ENCODE data around the gene FOXC1. TPM values are rescaled to one million over a fixed set of nuclear protein-coding genes. Genes with fewer than 3 reads are reported as not detected.

FOXC1 gene
- polyA plus RNA-seq, 1 donor from 2014 or later: 0.09 TPM

- no peaks in the 10 kb centered on the region for H3K9me2 ChIP-seq (ENCODE audit: insufficient read depth, low read length)
- H3K79me2 ChIP-seq (replicated peaks; ENCODE audit: insufficient read depth, low read length): no peaks in the 10 kb centered on the region
- no peaks in the 10 kb centered on the region for H3K27me3 ChIP-seq (ENCODE audit: insufficient read depth, low read depth, low read length)
- TF ChIP-seq SMC3 (conservative IDR thresholded peaks at IDR 0.05; ENCODE audit: poor library complexity) (no peak), EZH2 (IDR thresholded peaks at IDR 0.05; ENCODE audit: borderline replicate concordance, insufficient read depth, low read length, poor library complexity, severe bottlenecking) (no peak), RAD21 (conservative IDR thresholded peaks at IDR 0.05) (no peak), POLR2AphosphoS5 (IDR thresholded peaks at IDR 0.05) (no peak), EP300 (conservative IDR thresholded peaks at IDR 0.05; ENCODE audit: poor library complexity, severe bottlenecking) (no peak), CTCF (IDR thresholded peaks at IDR 0.05; ENCODE audit: poor library complexity, severe bottlenecking) (no peak), TAF1 (IDR thresholded peaks at IDR 0.05; ENCODE audit: low read depth) (no peak), REST (IDR thresholded peaks at IDR 0.05; ENCODE audit: borderline replicate concordance) (no peak)
- no peaks in the 10 kb centered on the region for H4K20me1 ChIP-seq (ENCODE audit: insufficient read depth)
- H3K4me3 ChIP-seq (ENCODE audit: low read length): no peak overlapping the region
- H3K9ac ChIP-seq (ENCODE audit: low read length): no peak overlapping the region
- H2AFZ ChIP-seq (ENCODE audit: low read depth, low read length): no peak overlapping the region
- no peaks in the 10 kb centered on the region for H3F3A ChIP-seq (ENCODE audit: insufficient read depth, low read length, poor library complexity, severe bottlenecking)
- H3K27ac ChIP-seq (ENCODE audit: low read length): no peak overlapping the region
- no peaks in the 10 kb centered on the region for H3K36me3 ChIP-seq (ENCODE audit: insufficient read depth, low read length)
- no peak overlapping the region for H3K4me2 ChIP-seq (ENCODE audit: low read length)
- no peaks in the 10 kb centered on the region for H3K9me3 ChIP-seq (ENCODE audit: low read length)
These were observed 34.3 kb upstream of the FOXC1 start for GRCh38 chr6:1575210-1576041.

- no peak for TF ChIP-seq TAF1 (IDR thresholded peaks at IDR 0.05; ENCODE audit: low read depth)
- TF ChIP-seq RAD21 (conservative IDR thresholded peaks at IDR 0.05): no peak
- no peak for TF ChIP-seq MXI1 (conservative IDR thresholded peaks at IDR 0.05; ENCODE audit: poor library complexity, severe bottlenecking)
- TF ChIP-seq EZH2 (IDR thresholded peaks at IDR 0.05; ENCODE audit: borderline replicate concordance, insufficient read depth, low read length, poor library complexity, severe bottlenecking): no peak
- no peak for TF ChIP-seq SMC3 (conservative IDR thresholded peaks at IDR 0.05; ENCODE audit: poor library complexity)
- TF ChIP-seq POLR2AphosphoS5 (IDR thresholded peaks at IDR 0.05): no peak
- TF ChIP-seq REST (IDR thresholded peaks at IDR 0.05; ENCODE audit: borderline replicate concordance): no peak
- Histone ChIP-seq H3F3A (ENCODE audit: insufficient read depth, low read length, poor library complexity, severe bottlenecking) (no peaks in the 10 kb centered on the region), H3K79me2 (replicated peaks; ENCODE audit: insufficient read depth, low read length) (no peaks in the 10 kb centered on the region), H3K4me3 (ENCODE audit: low read length) (no peak overlapping the region), H3K9ac (ENCODE audit: low read length) (no peak overlapping the region), H3K27me3 (ENCODE audit: insufficient read depth, low read depth, low read length) (no peaks in the 10 kb centered on the region), H3K27ac (ENCODE audit: low read length) (no peak overlapping the region), H3K4me2 (ENCODE audit: low read length) (no peak overlapping the region), H3K36me3 (ENCODE audit: insufficient read depth, low read length) (no peaks in the 10 kb centered on the region), H3K9me2 (ENCODE audit: insufficient read depth, low read length) (no peaks in the 10 kb centered on the region), H2AFZ (ENCODE audit: low read depth, low read length) (no peak overlapping the region), H3K9me3 (ENCODE audit: low read length) (no peaks in the 10 kb centered on the region), H4K20me1 (ENCODE audit: insufficient read depth) (no peaks in the 10 kb centered on the region)
These were observed 33.5 kb upstream of the FOXC1 start for GRCh38 chr6:1576166-1576565.

All from neural cell (in vitro differentiated cells).